ENCODE results near the gene PTGDS.
A peak's percentile ranks its signal among the peaks of the same experiment; 100 is the strongest.

Gene PTGDS

DNA sequence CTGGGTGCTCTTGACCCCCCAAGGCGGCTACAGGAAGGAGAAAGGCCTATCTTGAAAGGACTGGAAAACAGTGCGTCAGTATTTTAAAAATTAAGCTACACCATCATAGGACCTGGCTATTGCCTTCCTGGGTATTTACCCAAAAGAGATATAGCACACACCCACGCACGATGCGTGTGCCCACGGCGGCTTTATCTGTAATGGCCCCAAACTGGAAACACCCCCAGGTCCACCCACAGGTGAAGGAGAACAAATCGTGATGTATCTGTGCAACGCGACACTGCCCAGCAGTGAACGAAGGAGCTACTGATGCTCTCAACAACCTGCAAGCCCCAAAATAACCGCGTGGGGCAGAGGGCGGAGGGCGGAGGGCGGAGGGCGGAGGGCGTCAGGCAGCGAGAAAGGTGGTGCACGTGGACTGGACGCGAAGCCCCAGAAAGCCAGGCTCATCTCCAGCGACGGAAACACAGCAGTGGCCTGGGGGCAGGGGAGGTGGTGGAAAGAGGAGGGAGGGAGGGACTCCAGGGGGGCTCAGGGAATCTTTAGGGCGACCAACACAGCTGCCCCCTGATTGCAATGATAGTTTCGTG lies 12.4 kb upstream of the PTGDS start:
- no peak overlapping the region for H3K27ac ChIP-seq (ENCODE audit: low read length)
- H3K9ac ChIP-seq (ENCODE audit: low read length) = no peak overlapping the region
- H3K4me2 ChIP-seq (ENCODE audit: low read length) = no peak overlapping the region
- no peaks in the 10 kb centered on the region for H3K27me3 ChIP-seq (ENCODE audit: low read depth, low read length)
- H3K79me2 ChIP-seq (ENCODE audit: low read length) = no peaks in the 10 kb centered on the region
- no peaks in the 10 kb centered on the region for H3K36me3 ChIP-seq (replicated peaks; ENCODE audit: low read depth, low read length)
- H4K20me1 ChIP-seq (ENCODE audit: insufficient read depth, low read length) = no peaks in the 10 kb centered on the region
- H3K4me3 ChIP-seq (ENCODE audit: low read length) = no peak overlapping the region
- TF ChIP-seq CTCF (IDR thresholded peaks at IDR 0.05; ENCODE audit: low read depth, low read length) = no peak
- no peak for TF ChIP-seq EZH2phosphoT487 (IDR thresholded peaks at IDR 0.05; ENCODE audit: low read depth)
- H3K4me1 ChIP-seq (ENCODE audit: low read length) = no peaks in the 10 kb centered on the region
- no peaks in the 10 kb centered on the region for H3K9me3 ChIP-seq (ENCODE audit: insufficient read depth, low read length)
- no peak overlapping the region for H2AFZ ChIP-seq (ENCODE audit: low read depth, low read length)

- no peaks in the 10 kb centered on the region for H3K4me1 ChIP-seq (ENCODE audit: low read length)
- no peak overlapping the region for H3K9ac ChIP-seq (ENCODE audit: low read length)
- peak overlapping the region; percentile 62 for H3K4me3 ChIP-seq (ENCODE audit: low read length)
- no peaks in the 10 kb centered on the region for H3K9me3 ChIP-seq (ENCODE audit: insufficient read depth, low read length)
- H3K27me3 ChIP-seq (ENCODE audit: low read depth, low read length) = no peaks in the 10 kb centered on the region
- TF ChIP-seq EZH2phosphoT487 (IDR thresholded peaks at IDR 0.05; ENCODE audit: low read depth) = no peak
- TF ChIP-seq CTCF (IDR thresholded peaks at IDR 0.05; ENCODE audit: low read depth, low read length) = no peak
- H2AFZ ChIP-seq (ENCODE audit: low read depth, low read length) = no peak overlapping the region; the same call in 1 of the 2 replicates
- H3K79me2 ChIP-seq (ENCODE audit: low read length) = no peaks in the 10 kb centered on the region
- no peaks in the 10 kb centered on the region for H3K36me3 ChIP-seq (replicated peaks; ENCODE audit: low read depth, low read length)
- H4K20me1 ChIP-seq (ENCODE audit: insufficient read depth, low read length) = no peaks in the 10 kb centered on the region
- no peak overlapping the region for H3K27ac ChIP-seq (ENCODE audit: low read length)
- peak overlapping the region; percentile 65 for H3K4me2 ChIP-seq (ENCODE audit: low read length)
These were observed 11.4 kb upstream of the PTGDS start for GRCh38 chr9:136965771-136966484.

DNA sequence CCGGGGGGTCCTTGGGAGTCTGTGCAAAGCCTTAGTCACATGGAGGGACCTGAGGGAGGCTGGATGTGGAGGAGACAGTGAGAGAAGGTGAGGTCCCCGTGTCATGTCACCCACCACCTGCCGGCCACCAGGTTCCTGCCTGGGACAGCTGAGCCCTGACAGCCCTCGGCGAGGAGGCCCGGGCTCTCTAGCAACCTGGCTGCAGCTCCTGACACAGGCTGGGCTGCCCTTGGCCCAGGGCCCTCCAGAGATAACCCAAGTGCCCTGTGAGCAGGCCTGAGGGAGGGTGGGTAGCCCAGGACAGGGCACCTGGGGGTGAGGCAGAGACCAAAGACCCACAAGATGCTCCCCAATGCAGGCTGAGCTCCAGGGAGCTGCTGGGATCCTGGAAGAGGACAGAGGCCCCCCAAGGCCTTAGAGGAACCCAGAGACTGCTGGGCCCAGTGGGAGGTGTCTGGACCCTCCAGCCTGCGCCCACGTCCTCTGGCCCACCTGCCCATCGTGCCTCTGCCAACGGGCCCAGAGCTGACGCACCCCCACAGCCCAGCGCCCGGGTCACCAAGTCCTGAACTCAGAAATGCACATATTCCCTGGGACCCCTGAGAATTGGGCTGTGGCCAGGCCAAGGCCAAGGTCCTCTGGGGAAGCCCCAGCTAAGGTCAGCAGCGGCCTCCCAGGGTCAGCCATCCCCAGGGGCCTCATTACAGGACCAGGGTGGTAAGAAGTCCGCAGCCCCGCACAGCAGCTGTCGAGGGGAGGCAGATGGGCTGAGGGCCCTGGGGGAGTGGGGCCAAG lies 8.8 kb upstream of the PTGDS start:
- Histone ChIP-seq H3K27me3 (ENCODE audit: low read depth, low read length) (no peaks in the 10 kb centered on the region), H3K4me2 (ENCODE audit: low read length) (no peak overlapping the region), H4K20me1 (ENCODE audit: insufficient read depth, low read length) (no peaks in the 10 kb centered on the region), H3K36me3 (replicated peaks; ENCODE audit: low read depth, low read length) (no peaks in the 10 kb centered on the region), H3K9ac (ENCODE audit: low read length) (no peak overlapping the region), H2AFZ (ENCODE audit: low read depth, low read length) (no peak overlapping the region), H3K27ac (ENCODE audit: low read length) (no peak overlapping the region), H3K79me2 (ENCODE audit: low read length) (no peaks in the 10 kb centered on the region), H3K4me3 (ENCODE audit: low read length) (no peak overlapping the region), H3K4me1 (ENCODE audit: low read length) (no peaks in the 10 kb centered on the region), H3K9me3 (ENCODE audit: insufficient read depth, low read length) (no peaks in the 10 kb centered on the region)
- TF ChIP-seq EZH2phosphoT487 (IDR thresholded peaks at IDR 0.05; ENCODE audit: low read depth) = no peak
- TF ChIP-seq CTCF (IDR thresholded peaks at IDR 0.05; ENCODE audit: low read depth, low read length) = no peak

DNA sequence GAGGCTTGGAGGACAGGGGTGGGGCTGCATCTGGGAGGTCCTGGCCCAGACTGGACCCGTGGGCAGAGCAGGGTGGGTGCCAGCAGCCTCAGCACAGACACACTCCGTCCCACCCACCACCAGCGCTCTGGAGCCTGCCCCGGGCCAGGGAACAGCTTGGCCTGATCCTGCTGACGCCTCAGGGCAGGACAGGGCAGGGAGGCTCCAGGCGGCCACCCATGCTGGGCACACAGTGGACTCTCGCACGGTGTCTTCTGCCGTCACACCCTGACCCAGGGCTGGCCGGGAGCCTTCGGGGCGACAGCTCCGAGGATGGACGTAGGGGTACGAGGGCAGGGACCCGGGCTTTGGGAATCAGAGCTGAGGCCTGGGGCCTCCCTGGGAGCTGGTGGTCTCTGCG lies 8.2 kb upstream of the PTGDS start:
- H3K79me2 ChIP-seq (ENCODE audit: low read length) = no peaks in the 10 kb centered on the region
- H3K9ac ChIP-seq (ENCODE audit: low read length) = no peak overlapping the region
- H3K27ac ChIP-seq (ENCODE audit: low read length) = no peak overlapping the region
- no peaks in the 10 kb centered on the region for H3K9me3 ChIP-seq (ENCODE audit: insufficient read depth, low read length)
- H3K27me3 ChIP-seq (ENCODE audit: low read depth, low read length) = no peaks in the 10 kb centered on the region
- no peaks in the 10 kb centered on the region for H3K36me3 ChIP-seq (replicated peaks; ENCODE audit: low read depth, low read length)
- no peaks in the 10 kb centered on the region for H4K20me1 ChIP-seq (ENCODE audit: insufficient read depth, low read length)
- no peak overlapping the region for H2AFZ ChIP-seq (ENCODE audit: low read depth, low read length)
- no peaks in the 10 kb centered on the region for H3K4me1 ChIP-seq (ENCODE audit: low read length)
- no peak overlapping the region for H3K4me2 ChIP-seq (ENCODE audit: low read length)
- H3K4me3 ChIP-seq (ENCODE audit: low read length) = no peak overlapping the region
- no peak for TF ChIP-seq CTCF (IDR thresholded peaks at IDR 0.05; ENCODE audit: low read depth, low read length)
- no peak for TF ChIP-seq EZH2phosphoT487 (IDR thresholded peaks at IDR 0.05; ENCODE audit: low read depth)

Data from OCI-LY3 (cell line).